Measurements from ENCODE around the gene FBXO30.

The FBXO30 gene

DNA sequence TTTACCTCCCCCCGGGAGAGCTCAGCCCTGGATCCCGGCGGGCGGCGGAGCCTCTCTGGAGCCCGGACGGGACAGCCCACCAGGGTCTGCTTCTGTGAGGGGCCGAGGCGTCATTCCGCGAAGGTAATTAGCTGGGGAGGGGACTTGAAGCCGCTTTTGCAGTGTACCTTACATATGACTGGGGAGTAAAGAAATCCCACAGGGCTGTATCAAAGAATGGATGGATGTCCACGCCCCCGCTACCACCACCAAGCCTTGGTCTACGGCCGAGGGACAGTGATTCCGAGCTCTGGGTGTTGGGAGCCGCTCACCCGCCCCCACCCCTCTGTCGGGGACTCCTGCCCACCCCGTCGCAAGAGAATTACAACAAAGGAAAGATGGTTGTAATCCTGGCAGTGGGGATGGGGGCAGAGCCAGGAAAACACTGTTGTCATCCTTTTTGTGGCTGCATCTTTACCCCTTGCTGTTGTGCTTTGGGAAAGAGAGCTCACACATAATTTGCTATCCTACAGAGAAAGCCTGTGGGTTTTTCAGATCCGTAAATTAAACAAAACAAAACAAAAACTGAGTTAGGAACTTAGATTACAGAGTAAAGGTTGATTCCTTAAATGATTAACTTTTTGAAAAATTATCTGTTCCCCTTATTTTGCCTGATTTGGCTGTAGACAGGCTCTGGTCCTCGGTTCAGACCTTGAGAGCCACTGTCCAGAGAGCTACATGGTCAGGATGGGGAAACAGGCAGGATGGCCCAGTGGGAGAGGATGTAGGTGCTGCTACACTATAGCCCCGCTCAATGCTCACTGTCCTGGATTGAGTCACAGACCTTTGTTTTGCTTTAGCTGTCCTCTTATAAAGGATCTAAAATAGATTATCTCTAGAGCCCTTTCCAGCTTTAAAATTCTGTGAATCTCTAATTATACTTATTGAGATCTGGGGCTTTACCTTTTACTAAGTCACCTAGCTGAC, 997 bp upstream of the FBXO30 start:
- H3K27me3 ChIP-seq (ENCODE audit: control insufficient read depth, insufficient read depth, low read length) = no peaks in the 10 kb centered on the region

DNA sequence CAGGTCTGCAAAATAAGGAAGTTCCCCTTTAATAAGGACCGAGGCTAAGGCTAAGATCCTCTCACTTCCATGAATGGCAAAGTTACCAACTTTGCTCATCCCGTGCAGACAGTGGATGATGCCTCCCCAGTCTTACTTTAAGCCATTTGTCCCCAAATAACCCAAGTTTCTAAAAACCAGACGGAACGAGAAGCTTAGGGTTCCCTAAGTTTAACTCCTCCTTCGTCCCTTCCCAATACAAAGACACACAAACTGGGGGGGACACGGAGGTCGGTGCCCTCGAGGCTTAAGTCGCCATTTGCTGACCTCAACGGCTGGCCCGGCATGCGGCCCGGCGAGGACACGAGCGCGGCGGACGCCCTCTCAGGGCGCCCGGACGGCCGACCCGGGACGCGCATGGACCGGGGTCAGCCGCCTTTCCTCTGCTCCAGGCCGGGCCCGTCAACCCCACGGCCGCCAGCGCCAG, 527 bp downstream of the FBXO30 start:
- Histone ChIP-seq H3K9ac (ENCODE audit: low read depth, low read length) (peak overlapping the region; percentile 9), H3K36me3 (ENCODE audit: control insufficient read depth, insufficient read depth, low read length) (no peaks in the 10 kb centered on the region), H3K4me3 (ENCODE audit: low read depth, low read length) (peak overlapping the region; percentile 87), H3K4me1 (ENCODE audit: control insufficient read depth, insufficient read depth, low read length) (peaks cover 16% of the 10 kb centered on the region), H3K9me3 (ENCODE audit: control insufficient read depth, insufficient read depth, low read length) (no peaks in the 10 kb centered on the region), H3K27me3 (ENCODE audit: control insufficient read depth, insufficient read depth, low read length) (no peaks in the 10 kb centered on the region)

More for the DNA sequence above, 997 bp upstream of the FBXO30 start:
- Histone ChIP-seq H3K9me3 (ENCODE audit: control insufficient read depth, insufficient read depth, low read length) (no peaks in the 10 kb centered on the region), H3K36me3 (ENCODE audit: control insufficient read depth, insufficient read depth, low read length) (no peaks in the 10 kb centered on the region), H3K4me1 (ENCODE audit: control insufficient read depth, insufficient read depth, low read length) (peaks cover 16% of the 10 kb centered on the region), H3K4me3 (ENCODE audit: low read depth, low read length) (peak overlapping the region; percentile 87), H3K9ac (ENCODE audit: low read depth, low read length) (peak overlapping the region; percentile 92)

- Histone ChIP-seq H3K36me3 (ENCODE audit: control insufficient read depth, insufficient read depth, low read length) (no peaks in the 10 kb centered on the region), H3K9ac (ENCODE audit: low read depth, low read length) (peak overlapping the region; percentile 9), H3K4me1 (ENCODE audit: control insufficient read depth, insufficient read depth, low read length) (peaks cover 16% of the 10 kb centered on the region)
Observed at GRCh38 chr6:145813285-145814034, 1.1 kb downstream of the FBXO30 start.

GRCh38 chr6:145811741-145812140, 2.9 kb downstream of the FBXO30 start:
- Histone ChIP-seq H3K36me3 (ENCODE audit: control insufficient read depth, insufficient read depth, low read length) (no peaks in the 10 kb centered on the region), H3K9me3 (ENCODE audit: control insufficient read depth, insufficient read depth, low read length) (no peaks in the 10 kb centered on the region), H3K27me3 (ENCODE audit: control insufficient read depth, insufficient read depth, low read length) (no peaks in the 10 kb centered on the region), H3K4me3 (ENCODE audit: low read depth, low read length) (peak overlapping the region; percentile 3), H3K4me1 (ENCODE audit: control insufficient read depth, insufficient read depth, low read length) (peaks cover 16% of the 10 kb centered on the region), H3K9ac (ENCODE audit: low read depth, low read length) (no peak overlapping the region)

More at GRCh38 chr6:145813285-145814034, 1.1 kb downstream of the FBXO30 start:
- Histone ChIP-seq H3K4me3 (ENCODE audit: low read depth, low read length) (peak overlapping the region; percentile 87), H3K9me3 (ENCODE audit: control insufficient read depth, insufficient read depth, low read length) (no peaks in the 10 kb centered on the region), H3K27me3 (ENCODE audit: control insufficient read depth, insufficient read depth, low read length) (no peaks in the 10 kb centered on the region)

- Histone ChIP-seq H3K4me3 (ENCODE audit: low read depth, low read length) (no peak overlapping the region), H3K27me3 (ENCODE audit: control insufficient read depth, insufficient read depth, low read length) (no peaks in the 10 kb centered on the region), H3K36me3 (ENCODE audit: control insufficient read depth, insufficient read depth, low read length) (peaks cover 6% of the 10 kb centered on the region), H3K9me3 (ENCODE audit: control insufficient read depth, insufficient read depth, low read length) (no peaks in the 10 kb centered on the region), H3K4me1 (ENCODE audit: control insufficient read depth, insufficient read depth, low read length) (peaks cover 10% of the 10 kb centered on the region), H3K9ac (ENCODE audit: low read depth, low read length) (no peak overlapping the region)
Observed at GRCh38 chr6:145809785-145810184, 4.8 kb downstream of the FBXO30 start.

- Histone ChIP-seq H3K9me3 (ENCODE audit: control insufficient read depth, insufficient read depth, low read length) (no peaks in the 10 kb centered on the region), H3K4me1 (ENCODE audit: control insufficient read depth, insufficient read depth, low read length) (peaks cover 10% of the 10 kb centered on the region), H3K36me3 (ENCODE audit: control insufficient read depth, insufficient read depth, low read length) (peaks cover 6% of the 10 kb centered on the region), H3K27me3 (ENCODE audit: control insufficient read depth, insufficient read depth, low read length) (no peaks in the 10 kb centered on the region), H3K4me3 (ENCODE audit: low read depth, low read length) (no peak overlapping the region), H3K9ac (ENCODE audit: low read depth, low read length) (no peak overlapping the region)
Observed at GRCh38 chr6:145809211-145809610, 5.4 kb downstream of the FBXO30 start.

DNA sequence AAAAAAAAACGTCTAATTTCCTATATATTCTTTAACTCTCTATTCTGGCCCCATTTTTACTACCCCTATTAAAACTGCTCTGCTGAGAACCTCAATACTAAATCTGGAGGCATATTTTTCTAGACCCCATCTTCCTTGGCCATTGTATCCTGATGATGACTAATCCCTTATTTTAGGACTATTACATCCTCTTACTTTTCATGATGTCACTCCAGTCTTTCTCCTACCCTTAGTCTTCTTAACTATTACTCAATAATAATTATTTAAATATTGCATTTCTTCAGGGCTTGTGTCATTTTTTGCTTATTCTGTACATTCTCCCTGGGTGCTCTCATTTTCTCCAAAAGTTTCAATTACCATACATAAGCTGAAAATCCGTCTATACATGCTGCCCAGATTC, 6.4 kb downstream of the FBXO30 start:
- Histone ChIP-seq H3K36me3 (ENCODE audit: control insufficient read depth, insufficient read depth, low read length) (peaks cover 12% of the 10 kb centered on the region), H3K4me3 (ENCODE audit: low read depth, low read length) (no peak overlapping the region), H3K9me3 (ENCODE audit: control insufficient read depth, insufficient read depth, low read length) (no peaks in the 10 kb centered on the region), H3K4me1 (ENCODE audit: control insufficient read depth, insufficient read depth, low read length) (peaks cover 10% of the 10 kb centered on the region), H3K27me3 (ENCODE audit: control insufficient read depth, insufficient read depth, low read length) (no peaks in the 10 kb centered on the region), H3K9ac (ENCODE audit: low read depth, low read length) (no peak overlapping the region)

DNA sequence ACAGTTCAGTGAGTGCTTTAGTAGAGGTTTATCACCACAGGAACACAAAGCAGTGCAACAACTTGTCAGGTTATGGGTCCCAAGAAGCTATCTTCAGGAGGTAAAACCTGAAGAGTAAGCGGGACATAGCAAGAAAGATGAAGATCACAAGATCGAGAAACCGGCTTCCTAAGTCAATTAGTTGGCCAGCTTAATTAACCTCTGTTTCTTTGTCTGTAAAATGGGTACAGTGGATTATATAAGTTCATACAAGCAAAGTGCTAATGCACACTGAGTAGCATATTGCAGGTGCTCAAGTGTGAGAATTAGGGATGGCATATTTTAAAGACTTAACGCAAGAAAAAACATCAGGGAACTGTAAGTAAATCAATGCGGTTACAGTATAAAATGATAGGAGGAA, 12.5 kb downstream of the FBXO30 start:
- no peak overlapping the region for H3K9ac ChIP-seq (ENCODE audit: low read depth, low read length)
- no peak overlapping the region for H3K4me3 ChIP-seq (ENCODE audit: low read depth, low read length)
- H3K4me1 ChIP-seq (ENCODE audit: control insufficient read depth, insufficient read depth, low read length) = no peaks in the 10 kb centered on the region
- no peaks in the 10 kb centered on the region for H3K27me3 ChIP-seq (ENCODE audit: control insufficient read depth, insufficient read depth, low read length)
- no peaks in the 10 kb centered on the region for H3K9me3 ChIP-seq (ENCODE audit: control insufficient read depth, insufficient read depth, low read length)
- peaks cover 12% of the 10 kb centered on the region for H3K36me3 ChIP-seq (ENCODE audit: control insufficient read depth, insufficient read depth, low read length)

GRCh38 chr6:145801021-145801420, 13.6 kb downstream of the FBXO30 start:
- Histone ChIP-seq H3K4me3 (ENCODE audit: low read depth, low read length) (no peak overlapping the region), H3K9me3 (ENCODE audit: control insufficient read depth, insufficient read depth, low read length) (no peaks in the 10 kb centered on the region)

GRCh38 chr6:145798530-145798929, 16.1 kb downstream of the FBXO30 start:
- Histone ChIP-seq H3K4me3 (ENCODE audit: low read depth, low read length) (no peak overlapping the region), H3K4me1 (ENCODE audit: control insufficient read depth, insufficient read depth, low read length) (no peaks in the 10 kb centered on the region), H3K9ac (ENCODE audit: low read depth, low read length) (no peak overlapping the region), H3K36me3 (ENCODE audit: control insufficient read depth, insufficient read depth, low read length) (peaks cover 1% of the 10 kb centered on the region), H3K9me3 (ENCODE audit: control insufficient read depth, insufficient read depth, low read length) (no peaks in the 10 kb centered on the region), H3K27me3 (ENCODE audit: control insufficient read depth, insufficient read depth, low read length) (no peaks in the 10 kb centered on the region)

More at GRCh38 chr6:145801021-145801420, 13.6 kb downstream of the FBXO30 start:
- H3K9ac ChIP-seq (ENCODE audit: low read depth, low read length) = no peak overlapping the region
- H3K4me1 ChIP-seq (ENCODE audit: control insufficient read depth, insufficient read depth, low read length) = no peaks in the 10 kb centered on the region
- no peaks in the 10 kb centered on the region for H3K27me3 ChIP-seq (ENCODE audit: control insufficient read depth, insufficient read depth, low read length)
- H3K36me3 ChIP-seq (ENCODE audit: control insufficient read depth, insufficient read depth, low read length) = peaks cover 11% of the 10 kb centered on the region

GRCh38 chr6:145789443-145789842, 25.2 kb downstream of the FBXO30 start:
- no peak overlapping the region for H3K9ac ChIP-seq (ENCODE audit: low read depth, low read length)
- no peaks in the 10 kb centered on the region for H3K27me3 ChIP-seq (ENCODE audit: control insufficient read depth, insufficient read depth, low read length)
- H3K36me3 ChIP-seq (ENCODE audit: control insufficient read depth, insufficient read depth, low read length) = peaks cover 2% of the 10 kb centered on the region
- H3K9me3 ChIP-seq (ENCODE audit: control insufficient read depth, insufficient read depth, low read length) = peaks cover 4% of the 10 kb centered on the region
- H3K4me3 ChIP-seq (ENCODE audit: low read depth, low read length) = no peak overlapping the region
- no peaks in the 10 kb centered on the region for H3K4me1 ChIP-seq (ENCODE audit: control insufficient read depth, insufficient read depth, low read length)
